HepG2 (cell line): ENCODE results near the gene ADGRB2. TPM values are rescaled to one million over a fixed set of nuclear protein-coding genes. Genes with fewer than 3 reads are reported as not detected.
A peak's percentile ranks its signal among the peaks of the same experiment; 100 is the strongest.

Source experiments
- AGO1 ChIP-seq: fragments of 200-400 bp; formaldehyde crosslinking; IDR thresholded peaks from 2 replicates; pipeline ENCODE4 v1.6.1; 2017; ENCODE audit warnings: mild to moderate bottlenecking, low read depth, low read length, moderate library complexity; ENCODE audit not compliant: poor library complexity, severe bottlenecking
- HMGXB4 ChIP-seq, 2 experiments: sonication (generic) in 1 of 2; formaldehyde crosslinking in 1 of 2; IDR thresholded peaks; 2 replicates each; pipeline versions ENCODE4 v1.4.0 to v1.6.1; 2018 to 2020; ENCODE audit warnings: missing genetic modification reagents in 2 of 2, borderline replicate concordance in 1 of 2, low read depth in 1 of 2, mild to moderate bottlenecking in 1 of 2, missing biosample characterization in 1 of 2
- HNRNPK ChIP-seq: fragments of 200-400 bp; formaldehyde crosslinking; IDR thresholded peaks from 2 replicates; pipeline ENCODE4 v1.6.1; 2018; ENCODE audit warnings: low read length, low read depth, moderate library complexity, mild to moderate bottlenecking; ENCODE audit not compliant: poor library complexity, severe bottlenecking
- NFKBIZ ChIP-seq: IDR thresholded peaks from 2 replicates; pipeline ENCODE4 v1.6.1; 2018; ENCODE audit warnings: missing genetic modification reagents, missing compliant biosample characterization
- PRDM10 ChIP-seq: sonication (generic); formaldehyde crosslinking; IDR thresholded peaks from 2 replicates; pipeline ENCODE4 v1.4.0; 2020; ENCODE audit warnings: low read depth, missing genetic modification reagents
- SAP130 ChIP-seq: IDR thresholded peaks from 2 replicates; pipeline ENCODE4 v1.6.1; 2016; ENCODE audit warnings: low read depth
- SMARCC2 ChIP-seq: fragments of 450-650 bp; IDR thresholded peaks from 2 replicates; pipeline ENCODE4 v1.6.1; 2017; ENCODE audit warnings: antibody characterized with exemption, mild to moderate bottlenecking
- SMYD3 ChIP-seq: sonication (generic); formaldehyde crosslinking; IDR thresholded peaks from 2 replicates; pipeline ENCODE4 v1.8.1; 2023; ENCODE audit warnings: mild to moderate bottlenecking, missing genetic modification reagents
- ZNF44 ChIP-seq: sonication (generic); formaldehyde crosslinking; IDR thresholded peaks from 2 replicates; pipeline ENCODE4 v1.5.1; 2020; ENCODE audit warnings: mild to moderate bottlenecking, missing genetic modification reagents
- ZNF501 ChIP-seq: sonication (generic); formaldehyde crosslinking; IDR thresholded peaks from 2 replicates; pipeline ENCODE4 v1.5.1; 2020; ENCODE audit warnings: mild to moderate bottlenecking, moderate library complexity, missing genetic modification reagents
- ZNF549 ChIP-seq: sonication (generic); formaldehyde crosslinking; IDR thresholded peaks from 2 replicates; pipeline ENCODE4 v1.5.0; 2020; ENCODE audit warnings: missing genetic modification reagents
- ZNF790 ChIP-seq: sonication (generic); formaldehyde crosslinking; IDR thresholded peaks from 2 replicates; pipeline ENCODE4 v1.8.0; 2022; ENCODE audit warnings: missing genetic modification reagents, mild to moderate bottlenecking, borderline replicate concordance
- polyA plus RNA-seq, 8 experiments: library from polyadenylated mRNA; depleted of rRNA in 3 of 8; stranded (reverse) in 7 of 8; unstranded in 1 of 8; fragments of >200 nt; fragmentation: Illumina TruSeq in 4 of 8; extraction: Trizol in 4 of 8; gene quantifications; 2 replicates each; pipeline versions ENCODE4 v1.2.1 to v1.2.3, GENCODE V29; 2011 to 2016; ENCODE audit warnings: low read depth in 4 of 8, missing spikeins in 1 of 8, mixed read lengths in 1 of 8; ENCODE audit not compliant: insufficient read depth in 1 of 8
- total RNA-seq, 5 experiments: library from RNA; depleted of rRNA; stranded (reverse); fragments of >200 nt; fragmentation: Illumina TruSeq; extraction: Trizol; gene quantifications; 2 replicates each; pipeline ENCODE4 v1.2.3, GENCODE V29; 2016; ENCODE audit warnings: low read depth in 1 of 5

ADGRB2 gene
- total and polyA plus RNA-seq, 2 of the 13 experiments (the other 11 are each of a cell fraction or from before 2014, with no cell fraction given), result 0.03 to 0.09 TPM

GRCh38 chr1:31762726-31763670 lies 1.1 kb downstream of the ADGRB2 start (continued):
- TF ChIP-seq PRDM10 (CRISPR knock-in tag) (no peak), SMYD3 (CRISPR knock-in tag) (no peak), ZNF44 (CRISPR knock-in tag) (no peak), HNRNPK (peak; percentile 12), ZNF549 (CRISPR knock-in tag) (no peak), HMGXB4 (CRISPR knock-in tag; IDR thresholded peaks at IDR 0.05; ENCODE audit: borderline replicate concordance in 1 of 2, low read depth in 1 of 2) (peak in 1 of 2 experiments; percentile 69; a peak in 2 of 4 replicates), ZNF501 (CRISPR knock-in tag) (no peak), ZNF790 (CRISPR knock-in tag) (0 out of 2 replicates have a peak, but pooled peaks have one; percentile 32), SAP130 (0 out of 2 replicates have a peak, but pooled peaks have one; percentile 13), SMARCC2 (no peak), NFKBIZ (CRISPR knock-in tag) (no peak), AGO1 (peak; percentile 27)
